ENCODE results near the gene L3MBTL3.
A peak's percentile ranks its signal among the peaks of the same experiment; 100 is the strongest.

The L3MBTL3 gene

GRCh38 chr6:130018292-130018743 lies at the start of gene L3MBTL3:
Gene L3MBTL3, plus strand, starts transcription at chr6:130018581. Its CDS starts 24,119 bp downstream, at chr6:130042700.
- DNase-seq, result peak; percentile 75 to 76

GRCh38 chr6:129969064-129969463 lies 49.3 kb upstream of the L3MBTL3 start:
- DNase-seq, result no peak

GRCh38 chr6:129976110-129976509 lies 42.3 kb upstream of the L3MBTL3 start:
- DNase-seq, result no peak

- DNase-seq, result no peak
Observed at GRCh38 chr6:129978148-129978916, 40.0 kb upstream of the L3MBTL3 start.

DNA sequence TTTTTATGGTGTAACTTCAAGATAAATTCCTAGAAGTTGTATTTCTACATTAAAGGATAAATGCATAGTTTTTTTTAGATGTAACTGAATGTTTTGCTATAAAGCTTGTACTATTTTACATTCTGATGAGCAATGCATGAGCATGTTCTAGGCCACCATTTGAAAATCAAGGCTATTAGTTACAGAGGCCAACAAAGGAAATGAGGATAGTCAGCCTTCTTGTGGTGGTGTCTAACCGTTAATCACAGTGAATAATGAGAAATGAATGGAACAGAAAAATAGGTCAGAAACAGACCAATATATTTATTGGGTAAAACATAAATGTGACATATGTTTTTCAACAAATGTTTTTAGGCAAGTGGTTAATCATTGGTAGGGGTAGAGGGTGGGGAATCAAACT lies 37.6 kb upstream of the L3MBTL3 start:
- DNase-seq, result no peak

DNA sequence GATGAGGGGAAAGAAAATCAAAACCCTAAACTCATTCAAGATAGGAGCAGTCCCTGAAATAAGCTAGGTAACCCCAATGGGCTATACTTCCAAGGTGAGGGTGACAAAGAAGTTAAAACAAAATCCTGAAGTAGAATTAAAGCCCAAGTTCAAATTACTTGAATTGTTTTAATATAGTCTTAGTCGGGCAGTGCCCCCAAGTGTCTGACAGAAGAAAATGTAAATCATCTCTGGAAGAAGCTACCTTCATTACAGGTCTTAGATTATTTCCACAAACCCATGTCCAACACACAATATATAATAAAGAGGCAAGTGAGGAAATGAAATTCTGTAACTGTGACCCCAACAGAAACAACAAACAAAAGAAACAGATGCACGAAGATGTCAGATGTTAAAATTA lies 36.8 kb upstream of the L3MBTL3 start:
- no peak for DNase-seq

GRCh38 chr6:129989396-129989795 lies 29.0 kb upstream of the L3MBTL3 start:
- no peak for DNase-seq

GRCh38 chr6:129992881-129993280 lies 25.5 kb upstream of the L3MBTL3 start:
- no peak for DNase-seq

GRCh38 chr6:129994410-129994809 lies 24.0 kb upstream of the L3MBTL3 start:
- no peak for DNase-seq

- no peak for DNase-seq
Observed at GRCh38 chr6:129996387-129996786, 22.0 kb upstream of the L3MBTL3 start.

- no peak for DNase-seq
Observed at GRCh38 chr6:130000526-130001421, 17.6 kb upstream of the L3MBTL3 start.

DNA sequence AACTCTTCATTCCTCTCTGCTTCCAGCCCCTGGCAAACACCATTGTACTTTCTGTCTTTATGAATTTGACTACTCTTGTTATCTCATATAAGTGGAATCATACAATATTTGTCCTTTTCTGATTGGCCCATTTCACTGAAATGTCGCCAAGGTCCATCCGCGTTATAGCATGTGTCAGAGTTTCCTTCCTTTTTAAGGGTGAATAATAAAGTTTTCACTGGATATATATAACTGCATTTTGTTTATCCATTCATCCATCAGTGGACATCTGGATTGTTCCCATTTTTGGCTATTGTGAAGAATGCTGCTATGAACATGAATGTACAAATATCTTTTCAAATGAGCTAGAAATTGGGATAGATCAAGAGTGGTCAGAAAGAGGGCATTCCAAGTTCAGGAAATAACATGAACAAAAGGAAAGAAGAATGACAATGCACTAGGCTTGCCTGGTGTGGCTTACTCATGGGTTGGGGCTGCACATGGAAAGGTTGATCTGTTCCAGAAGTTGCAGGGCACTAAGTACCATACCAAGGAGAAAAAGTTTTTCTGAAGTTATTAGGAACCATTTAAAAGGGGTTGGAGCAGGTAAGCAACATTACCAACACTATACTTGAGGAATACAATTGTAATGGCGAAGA lies 10.0 kb upstream of the L3MBTL3 start:
- DNase-seq, result no peak

- DNase-seq, result no peak
Observed at GRCh38 chr6:130009146-130009545, 9.2 kb upstream of the L3MBTL3 start.

- no peak for DNase-seq
Observed at GRCh38 chr6:130010387-130010786, 8.0 kb upstream of the L3MBTL3 start.

DNA sequence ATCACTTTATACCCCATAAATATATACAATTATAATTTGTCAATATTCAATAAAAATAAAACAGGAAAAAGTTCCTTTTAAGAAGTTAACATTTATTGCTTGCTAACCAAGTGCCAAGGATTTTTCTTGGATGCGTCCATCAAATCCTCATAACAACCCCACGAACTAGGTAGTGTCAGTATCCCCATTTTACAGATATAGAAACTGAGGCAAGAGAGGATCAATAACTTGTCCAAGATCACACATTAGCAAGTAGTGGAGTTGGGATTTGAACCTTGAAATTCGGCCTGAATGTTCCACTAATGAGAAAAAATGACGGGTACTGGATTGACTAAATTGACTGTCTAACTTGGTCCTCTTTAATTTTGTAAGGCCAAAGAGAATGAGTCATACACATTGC lies 5.7 kb upstream of the L3MBTL3 start:
- DNase-seq, result no peak

DNA sequence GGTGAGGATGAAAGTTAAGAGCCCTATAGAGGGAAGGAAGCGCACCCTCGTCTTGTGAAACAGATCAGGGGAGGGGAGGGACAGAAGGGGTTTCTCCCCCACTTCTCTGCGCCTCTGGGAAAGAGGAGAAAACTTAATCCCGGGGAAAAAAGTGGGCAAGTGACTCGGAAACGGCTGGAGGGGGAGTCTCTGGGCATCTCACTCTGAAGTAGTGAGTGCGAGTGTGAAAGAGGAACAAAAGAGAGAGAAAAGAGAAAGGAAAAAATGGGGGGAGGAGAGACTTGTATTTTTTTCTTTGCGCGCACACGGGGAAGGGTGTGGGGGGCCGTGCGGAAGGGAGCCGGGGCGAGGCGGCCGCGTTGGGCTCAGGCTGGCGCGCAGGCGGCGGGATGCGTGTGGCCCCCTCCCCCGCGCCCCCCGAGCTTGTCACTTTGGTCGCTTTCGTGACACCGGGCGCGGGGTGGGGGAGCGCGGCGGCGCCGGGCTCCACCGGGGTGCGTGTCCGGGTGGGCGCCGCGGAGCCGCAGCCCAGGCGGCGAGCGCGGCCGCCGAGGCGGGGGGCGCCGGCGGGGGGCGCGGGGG lies 454 bp downstream of the L3MBTL3 start:
- peak; percentile 70 to 76 for DNase-seq

DNA sequence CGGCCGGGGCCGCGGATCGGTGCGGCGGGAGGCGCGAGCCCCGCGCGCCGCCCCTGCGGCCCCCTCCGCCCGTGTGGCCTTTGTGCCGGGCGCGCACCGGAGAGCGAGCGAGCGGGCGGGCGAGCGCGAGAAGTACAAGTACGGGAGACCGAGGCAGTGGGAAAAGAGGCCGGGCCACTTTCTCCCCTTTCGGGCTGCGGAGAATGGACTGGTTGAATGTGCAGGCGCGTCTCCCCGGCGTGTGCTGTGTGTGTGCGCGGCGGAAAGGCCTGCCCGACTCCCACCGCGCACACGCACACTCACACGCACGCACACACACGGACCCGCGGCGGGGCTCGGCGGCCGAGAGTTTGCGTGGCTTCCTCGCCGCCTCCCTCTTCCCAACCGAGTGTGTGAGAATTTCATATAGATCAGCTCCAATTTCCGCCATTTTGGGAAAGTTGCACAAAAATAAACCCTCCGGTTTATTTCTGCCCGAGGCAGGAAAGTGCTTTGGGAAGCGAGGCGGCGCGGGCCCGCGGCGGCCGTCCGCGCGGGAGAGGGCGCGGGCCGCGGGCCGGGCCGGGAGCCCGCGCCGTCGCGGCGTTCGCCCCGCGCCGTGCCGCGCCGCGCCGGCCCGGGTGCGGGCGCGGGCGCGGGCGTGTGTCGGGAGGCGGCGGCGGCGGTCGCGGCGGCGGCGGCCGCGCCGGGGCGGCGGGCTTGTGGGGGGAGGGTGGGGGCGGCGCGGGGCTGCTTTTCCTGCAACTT lies 1.1 kb downstream of the L3MBTL3 start:
- DNase-seq, result peak; percentile 18 to 26

GRCh38 chr6:130020073-130020906 lies 1.9 kb downstream of the L3MBTL3 start:
- peak; percentile 28 to 32 for DNase-seq

DNA sequence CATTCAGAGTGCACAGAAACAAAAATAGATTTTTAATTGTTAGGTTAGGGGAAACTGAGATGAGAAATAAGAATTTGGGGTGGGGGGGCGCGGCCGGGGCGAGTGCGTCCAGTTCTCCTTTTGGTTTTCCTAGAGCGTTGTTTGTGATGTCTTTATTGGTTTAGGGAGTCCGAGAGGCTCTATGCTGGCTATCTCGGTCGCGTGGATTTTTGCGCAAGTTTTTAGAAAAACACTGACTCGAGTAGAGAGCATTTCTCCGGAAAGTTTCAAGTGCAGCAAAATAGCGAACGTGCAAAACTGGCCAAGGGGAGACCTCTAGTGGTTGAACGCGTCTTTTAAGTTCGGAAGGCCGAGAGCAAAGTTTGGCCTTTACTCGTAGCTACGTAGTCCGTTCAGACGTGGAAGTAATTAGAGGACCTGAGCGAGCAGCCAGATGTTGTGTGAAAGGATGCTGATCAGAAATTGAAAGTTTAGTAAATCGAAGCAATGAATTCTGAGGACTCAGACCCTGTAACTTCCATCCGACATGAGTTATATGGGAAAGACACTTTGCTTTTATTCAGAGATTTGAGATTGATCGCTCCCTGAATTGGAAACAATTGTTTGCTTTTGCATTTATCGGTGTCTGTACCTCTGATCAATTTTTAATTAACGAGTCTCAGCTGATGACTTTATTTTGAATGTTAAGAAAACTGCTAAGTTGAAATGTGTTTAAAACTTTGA lies 2.7 kb downstream of the L3MBTL3 start:
- peak; percentile 90 to 91 for DNase-seq

DNA sequence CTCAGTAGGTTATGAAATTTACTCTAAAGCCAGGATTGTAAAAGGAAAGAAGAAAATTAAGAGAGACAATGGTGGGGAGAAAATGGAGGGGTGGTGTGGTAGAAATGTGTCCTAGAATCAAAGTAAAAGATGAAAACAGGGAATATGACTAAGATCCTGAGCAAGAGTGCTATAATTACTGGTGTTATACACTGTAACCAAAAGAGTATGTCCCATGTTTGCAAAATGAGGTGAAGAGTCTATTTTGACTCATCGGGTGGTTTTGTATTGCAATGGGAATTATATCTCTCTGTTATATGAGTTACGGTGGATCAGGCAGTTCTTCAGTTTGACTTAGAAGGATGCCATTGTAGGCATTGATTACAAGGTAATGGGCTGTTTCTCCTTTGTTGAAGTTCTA lies 8.5 kb downstream of the L3MBTL3 start:
- DNase-seq, result no peak

DNA sequence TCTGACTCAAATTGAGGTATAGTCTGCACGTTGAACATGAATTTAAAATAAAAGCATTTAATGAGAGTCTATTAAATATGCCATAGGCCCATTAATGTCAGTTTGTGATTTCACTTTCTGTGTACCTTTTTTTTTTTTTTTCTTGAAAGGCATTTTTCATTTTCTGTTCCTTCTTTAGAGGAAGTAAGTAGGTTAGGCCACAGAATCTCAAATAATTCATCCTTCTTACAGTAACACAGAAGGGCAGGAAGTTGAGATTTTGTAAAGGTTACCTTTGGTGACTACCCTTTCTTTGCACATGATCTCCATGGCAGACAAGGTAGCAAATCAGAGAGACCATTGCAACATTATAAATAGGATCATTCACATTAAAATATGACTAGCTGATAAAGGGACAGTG lies 9.6 kb downstream of the L3MBTL3 start:
- DNase-seq, result no peak
